CD14-positive monocyte (primary cell): ENCODE measurements around the gene CKAP2L. TPM values are rescaled to one million over a fixed set of nuclear protein-coding genes. Genes with fewer than 3 reads are reported as not detected.
A peak's percentile ranks its signal among the peaks of the same experiment; 100 is the strongest.

Experiments used
- DNase-seq, 3 donors: peaks; one replicate each; pipeline ENCODE4 v3.0.0-alpha.2; 2011 to 2022
- H2AFZ ChIP-seq: 2 replicates; pipeline ENCODE4 v1.6.0; 2012; ENCODE audit warnings: mild to moderate bottlenecking, low read depth, low read length, inconsistent platforms; ENCODE audit not compliant: insufficient read depth, poor library complexity, severe bottlenecking
- H3K27ac ChIP-seq, 2 donors: 1 replicate in 1 of 2; 2 replicates in 1 of 2; pipeline ENCODE4 v1.5.1; 2012 to 2013; ENCODE audit warnings: low read length in 2 of 2, control low read depth in 1 of 2, inconsistent platforms in 1 of 2, low read depth in 1 of 2, mild to moderate bottlenecking in 1 of 2
- H3K27me3 ChIP-seq, 2 donors: one replicate each; pipeline versions ENCODE4 v1.6.0 to v1.6.1; 2011 to 2013; ENCODE audit warnings: low read length in 2 of 2; ENCODE audit not compliant: control insufficient read depth in 2 of 2, insufficient read depth in 2 of 2
- H3K36me3 ChIP-seq, 2 donors: replicated peaks in 1 of 2; 1 replicate in 1 of 2; 2 replicates in 1 of 2; pipeline versions ENCODE4 v1.5.1 to v1.6.1; 2012 to 2013; ENCODE audit warnings: low read length in 2 of 2, control low read depth in 1 of 2, inconsistent platforms in 1 of 2, mild to moderate bottlenecking in 1 of 2; ENCODE audit not compliant: insufficient read depth in 2 of 2, control insufficient read depth in 1 of 2
- H3K4me1 ChIP-seq, 2 donors: 1 replicate in 1 of 2; 2 replicates in 1 of 2; pipeline versions ENCODE4 v1.5.1 to v1.6.1; 2012 to 2013; ENCODE audit warnings: low read length in 2 of 2, control low read depth in 1 of 2, inconsistent platforms in 1 of 2, mild to moderate bottlenecking in 1 of 2, moderate library complexity in 1 of 2; ENCODE audit not compliant: insufficient read depth in 2 of 2, control insufficient read depth in 1 of 2
- H3K4me2 ChIP-seq: replicated peaks from 2 replicates; pipeline ENCODE3; 2012; ENCODE audit warnings: low read length, moderate library complexity, mild to moderate bottlenecking; ENCODE audit not compliant: poor library complexity, severe bottlenecking; ENCODE audit errors: extremely low read depth
- H3K4me3 ChIP-seq, 3 experiments: fragments of 200-600 bp in 1 of 3; sonication (generic) in 1 of 3; replicated peaks in 1 of 3; 1 replicate in 2 of 3; 2 replicates in 1 of 3; pipeline ENCODE4 v1.5.1; 2011 to 2013; ENCODE audit warnings: low read length in 3 of 3, mild to moderate bottlenecking in 3 of 3, control low read depth in 2 of 3, low read depth in 2 of 3, inconsistent platforms in 1 of 3, moderate library complexity in 1 of 3
- H3K79me2 ChIP-seq: 2 replicates; pipeline ENCODE4 v1.6.0; 2012; ENCODE audit warnings: mild to moderate bottlenecking, control low read depth, inconsistent platforms, low read length, moderate library complexity; ENCODE audit not compliant: insufficient read depth
- H3K9ac ChIP-seq: 2 replicates; pipeline ENCODE4 v1.6.0; 2017; ENCODE audit warnings: low read length, mild to moderate bottlenecking; ENCODE audit not compliant: insufficient read depth, poor library complexity, severe bottlenecking
- H3K9me3 ChIP-seq, 2 donors: replicated peaks in 1 of 2; 1 replicate in 1 of 2; 2 replicates in 1 of 2; pipeline versions ENCODE4 v1.5.1 to v1.6.1; 2012 to 2013; ENCODE audit warnings: low read length in 2 of 2, control low read depth in 1 of 2; ENCODE audit not compliant: control insufficient read depth in 1 of 2, insufficient read depth in 1 of 2
- H4K20me1 ChIP-seq: 2 replicates; pipeline ENCODE4 v1.6.0; 2012; ENCODE audit warnings: mild to moderate bottlenecking, low read length, control low read depth, moderate library complexity; ENCODE audit not compliant: insufficient read depth
- H3K27ac Mint-ChIP-seq, 7 donors: one replicate each; pipeline ENCODE4 v1.8.0; 2020; ENCODE audit warnings: mild to moderate bottlenecking in 7 of 7, mixed read lengths in 7 of 7, moderate library complexity in 6 of 7, inconsistent platforms in 2 of 7
- H3K27me3 Mint-ChIP-seq, 3 donors: one replicate each; pipeline ENCODE4 v1.8.0; 2021 to 2022; ENCODE audit warnings: low read depth in 3 of 3, mild to moderate bottlenecking in 3 of 3, mixed read lengths in 3 of 3, moderate library complexity in 3 of 3, inconsistent platforms in 1 of 3
- H3K36me3 Mint-ChIP-seq, 2 donors: one replicate each; pipeline ENCODE4 v1.8.0; 2020; ENCODE audit warnings: mixed read lengths in 2 of 2, inconsistent platforms in 1 of 2, mild to moderate bottlenecking in 1 of 2
- H3K4me1 Mint-ChIP-seq: one replicate; pipeline ENCODE4 v1.8.0; 2020; ENCODE audit warnings: mild to moderate bottlenecking, mixed read lengths
- H3K4me3 Mint-ChIP-seq, 2 donors: one replicate each; pipeline ENCODE4 v1.8.0; 2020; ENCODE audit warnings: mild to moderate bottlenecking in 2 of 2, mixed read lengths in 2 of 2, moderate library complexity in 1 of 2
- H3K9me3 Mint-ChIP-seq, 7 donors: one replicate each; pipeline ENCODE4 v1.8.0; 2020 to 2022; ENCODE audit warnings: mixed read lengths in 7 of 7, mild to moderate bottlenecking in 6 of 7, moderate library complexity in 6 of 7, inconsistent platforms in 2 of 7
- CTCF ChIP-seq: fragments of 200-600 bp; IDR thresholded peaks from one replicate; pipeline ENCODE4 v1.8.0; 2022; ENCODE audit warnings: antibody characterized with exemption, mild to moderate bottlenecking
- WGBS: methylation state at CpG from one replicate; pipeline ENCODE4 v1.1.5; 2013; ENCODE audit warnings: missing lambda C conversion rate; ENCODE audit not compliant: insufficient coverage; 5-methylcytosine and 5-hydroxymethylcytosine counted together
- intact Hi-C, 2 donors: fragments of 100-400 bp; cut with micrococcal nuclease; formaldehyde crosslinking; loops; one replicate each; pipeline versions ENCODE4 v1.15.0 to v1.15.1; 2023
- polyA plus RNA-seq, 3 donors: library from polyadenylated mRNA; depleted of rRNA in 1 of 3; unstranded in 2 of 3; stranded (reverse) in 1 of 3; fragments of 300-500 nt in 2 of 3; fragments of >200 nt in 1 of 3; fragmentation: Illumina TruSeq in 2 of 3; gene quantifications; 1 replicate in 2 of 3; 2 replicates in 1 of 3; pipeline ENCODE4 v1.2.3, GENCODE V29; 2012 to 2021

CKAP2L gene
- polyA plus RNA-seq, 3 donors = 0.04 to 0.24 TPM; not detected in 1

- Mint-ChIP-seq H3K4me3 (no peak overlapping the region), H3K27me3 (peaks cover 0 to 5% (median 4%) of the 10 kb centered on the region in 3 donors), H3K27ac (peak overlapping the region in 2 of 7 donors; percentile 15 to 31), H3K4me1 (peaks cover 43% of the 10 kb centered on the region), H3K36me3 (peaks cover 0 to 3% of the 10 kb centered on the region in 2 donors), H3K9me3 (peaks cover 5 to 10% (median 7%) of the 10 kb centered on the region in 7 donors)
- no peak overlapping the region for H3K4me2 ChIP-seq
- no CpG with 5 or more reads among the region's 1 CpG for WGBS
- no peak for DNase-seq
- intact Hi-C loops = loop anchor here (5.0 to 10.0 kb wide), 4 partner anchors 34 to 88 kb away; partner anchors contain the start of genes CKAP2L (in 1 of the 2) and IL1B (in 1 of the 2)
- no peaks in the 10 kb centered on the region for H3K27me3 ChIP-seq
- H3K4me1 ChIP-seq = peaks cover 51 to 56% of the 10 kb centered on the region in 2 donors
- H3K9me3 ChIP-seq = no peaks in the 10 kb centered on the region
- H3K4me3 ChIP-seq = no peak overlapping the region
- H3K79me2 ChIP-seq = no peaks in the 10 kb centered on the region
- no peak overlapping the region for H2AFZ ChIP-seq
- H3K36me3 ChIP-seq = no peaks in the 10 kb centered on the region
- peaks cover 4% of the 10 kb centered on the region for H4K20me1 ChIP-seq
- H3K9ac ChIP-seq = no peak overlapping the region
- no peak for TF ChIP-seq CTCF
- H3K27ac ChIP-seq = no peak overlapping the region
Measured at GRCh38 chr2:112796486-112796885, 32.1 kb upstream of the CKAP2L start.

GRCh38 chr2:112795774-112796173 is 31.4 kb upstream of the CKAP2L start:
- no peaks in the 10 kb centered on the region for H3K36me3 ChIP-seq

More at GRCh38 chr2:112795774-112796173, 31.4 kb upstream of the CKAP2L start:
- H3K4me3 Mint-ChIP-seq = no peak overlapping the region
- TF ChIP-seq CTCF = no peak
- WGBS = no CpG with 5 or more reads among the region's 1 CpG
- Histone ChIP-seq H3K9ac (no peak overlapping the region), H3K27me3 (no peaks in the 10 kb centered on the region), H3K9me3 (no peaks in the 10 kb centered on the region), H3K27ac (peak overlapping the region in 1 of 2 donors; percentile 1), H3K79me2 (no peaks in the 10 kb centered on the region), H2AFZ (no peak overlapping the region), H4K20me1 (peaks cover 4% of the 10 kb centered on the region), H3K4me3 (no peak overlapping the region), H3K4me2 (no peak overlapping the region), H3K4me1 (peaks cover 51 to 58% of the 10 kb centered on the region in 2 donors)
- intact Hi-C loops = loop anchor here (5.0 to 10.0 kb wide), 4 partner anchors 33 to 89 kb away; partner anchors contain the start of genes CKAP2L (in 1 of the 2) and IL1B (in 1 of the 2)
- H3K36me3 Mint-ChIP-seq = peaks cover 0 to 3% of the 10 kb centered on the region in 2 donors
- peaks cover 5 to 10% (median 7%) of the 10 kb centered on the region in 7 donors for H3K9me3 Mint-ChIP-seq
- peak; percentile 51 to 93 (median 63) for DNase-seq
- peaks cover 0 to 5% (median 4%) of the 10 kb centered on the region in 3 donors for H3K27me3 Mint-ChIP-seq
- H3K27ac Mint-ChIP-seq = peak overlapping the region; percentile 23 to 91 (median 48)
- peaks cover 44% of the 10 kb centered on the region for H3K4me1 Mint-ChIP-seq
